Neural progenitor cell (in vitro differentiated cells): ENCODE measurements around the gene RNF144A. TPM values are rescaled to one million over a fixed set of nuclear protein-coding genes. Genes with fewer than 3 reads are reported as not detected.

ENCODE experiments used
- DNase-seq: peaks from one replicate; pipeline ENCODE4 v3.0.0-alpha.2; 2016; ENCODE audit warnings: low spot score
- H2AFZ ChIP-seq: fragments of 200-600 bp; sonication (generic); replicated peaks from 2 replicates; pipeline ENCODE4 v1.6.1; 2016; ENCODE audit warnings: antibody characterized with exemption
- H3F3A ChIP-seq: fragments of 200-600 bp; sonication (generic); 2 replicates; pipeline ENCODE4 v1.6.1; 2016; ENCODE audit warnings: antibody characterized with exemption, low read depth
- H3K27ac ChIP-seq: fragments of 200-600 bp; sonication (generic); 2 replicates; pipeline ENCODE4 v1.5.1; 2016; ENCODE audit warnings: mild to moderate bottlenecking
- H3K27me3 ChIP-seq: fragments of 200-600 bp; sonication (generic); 2 replicates; pipeline ENCODE4 v1.6.1; 2016; ENCODE audit warnings: mild to moderate bottlenecking, moderate library complexity
- H3K36me3 ChIP-seq: fragments of 200-600 bp; sonication (generic); 2 replicates; pipeline ENCODE4 v1.5.1; 2016
- H3K4me1 ChIP-seq: fragments of 200-600 bp; sonication (generic); 2 replicates; pipeline ENCODE4 v1.6.1; 2016; ENCODE audit warnings: mixed run types
- H3K4me2 ChIP-seq: fragments of 200-600 bp; sonication (generic); 2 replicates; pipeline ENCODE4 v1.6.1; 2016
- H3K4me3 ChIP-seq: fragments of 200-600 bp; sonication (generic); 2 replicates; pipeline ENCODE4 v1.5.1; 2016
- H3K79me2 ChIP-seq: fragments of 200-600 bp; sonication (generic); 2 replicates; pipeline ENCODE4 v1.6.1; 2016; ENCODE audit warnings: low read depth
- H3K9ac ChIP-seq: fragments of 200-600 bp; sonication (generic); 2 replicates; pipeline ENCODE4 v1.6.1; 2016
- H3K9me3 ChIP-seq: fragments of 200-600 bp; sonication (generic); 2 replicates; pipeline ENCODE4 v1.5.1; 2016; ENCODE audit warnings: low read depth
- H4K20me1 ChIP-seq: fragments of 200-600 bp; sonication (generic); 2 replicates; pipeline ENCODE4 v1.6.1; 2016; ENCODE audit warnings: low read depth
- H3K27ac Mint-ChIP-seq: 3 replicates; pipeline ENCODE4 v1.8.0; 2021; ENCODE audit warnings: mixed read lengths
- H3K27me3 Mint-ChIP-seq: 2 replicates; pipeline ENCODE4 v1.8.0; 2022; ENCODE audit warnings: low read depth, mild to moderate bottlenecking, inconsistent platforms, moderate library complexity, mixed read lengths; ENCODE audit not compliant: insufficient read depth
- H3K36me3 Mint-ChIP-seq: 3 replicates; pipeline ENCODE4 v1.8.0; 2021; ENCODE audit warnings: mixed read lengths
- H3K4me1 Mint-ChIP-seq: 3 replicates; pipeline ENCODE4 v1.8.0; 2021; ENCODE audit warnings: mixed read lengths
- H3K4me3 Mint-ChIP-seq: 3 replicates; pipeline ENCODE4 v1.8.0; 2021; ENCODE audit warnings: mild to moderate bottlenecking, moderate library complexity, mixed read lengths
- H3K9me3 Mint-ChIP-seq: 3 replicates; pipeline ENCODE4 v1.8.0; 2020; ENCODE audit warnings: mixed read lengths
- CTCF ChIP-seq: fragments of 200-600 bp; sonication (generic); IDR thresholded peaks from 2 replicates; pipeline ENCODE4 v1.5.1; 2017; ENCODE audit warnings: antibody characterized with exemption, mild to moderate bottlenecking
- EZH2 ChIP-seq: fragments of 200-600 bp; sonication (generic); IDR thresholded peaks from 2 replicates; pipeline ENCODE4 v1.6.1; 2017; ENCODE audit warnings: antibody characterized with exemption, mild to moderate bottlenecking, moderate library complexity
- EZH2phosphoT487 ChIP-seq: fragments of 200-600 bp; sonication (generic); IDR thresholded peaks from 2 replicates; pipeline ENCODE4 v1.6.1; 2017; ENCODE audit warnings: antibody characterized with exemption
- total RNA-seq: library from RNA; depleted of rRNA; stranded (reverse); fragments of >200 nt; gene quantifications from 2 replicates; pipeline ENCODE4 v1.2.3, GENCODE V29; 2015; ENCODE audit warnings: low replicate concordance

RNF144A gene
- total RNA-seq, 1 donor from 2014 or later: 32.0 TPM

GRCh38 chr2:7052404-7052803 lies 135.2 kb downstream of the RNF144A start:
- Histone ChIP-seq H4K20me1 (no peaks in the 10 kb centered on the region), H3K4me1 (peaks cover 8% of the 10 kb centered on the region), H3K36me3 (no peaks in the 10 kb centered on the region), H3K27me3 (no peaks in the 10 kb centered on the region), H2AFZ (no peak overlapping the region), H3K9ac (no peak overlapping the region), H3K79me2 (no peaks in the 10 kb centered on the region), H3K9me3 (no peaks in the 10 kb centered on the region), H3K4me2 (no peak overlapping the region), H3K27ac (no peak overlapping the region), H3F3A (no peaks in the 10 kb centered on the region), H3K4me3 (no peak overlapping the region)
- Mint-ChIP-seq H3K36me3 (peaks cover 18% of the 10 kb centered on the region), H3K4me1 (no peaks in the 10 kb centered on the region), H3K27me3 (peaks cover 2% of the 10 kb centered on the region), H3K4me3 (no peak overlapping the region), H3K27ac (no peak overlapping the region), H3K9me3 (no peaks in the 10 kb centered on the region)
- TF ChIP-seq CTCF: no peak
- no peak for TF ChIP-seq EZH2
- TF ChIP-seq EZH2phosphoT487: no peak
- no peak for DNase-seq

- Histone ChIP-seq H3K36me3 (no peaks in the 10 kb centered on the region), H4K20me1 (no peaks in the 10 kb centered on the region), H3K4me3 (no peak overlapping the region), H3F3A (no peaks in the 10 kb centered on the region), H2AFZ (no peak overlapping the region), H3K4me2 (no peak overlapping the region), H3K27me3 (no peaks in the 10 kb centered on the region), H3K9ac (no peak overlapping the region), H3K79me2 (no peaks in the 10 kb centered on the region), H3K9me3 (no peaks in the 10 kb centered on the region), H3K4me1 (peaks cover 4% of the 10 kb centered on the region), H3K27ac (no peak overlapping the region)
- DNase-seq: peak; percentile 55
- H3K27me3 Mint-ChIP-seq: peaks cover 2% of the 10 kb centered on the region
- H3K4me3 Mint-ChIP-seq: no peak overlapping the region
- H3K9me3 Mint-ChIP-seq: no peaks in the 10 kb centered on the region
- H3K36me3 Mint-ChIP-seq: peaks cover 10% of the 10 kb centered on the region
- no peak overlapping the region for H3K27ac Mint-ChIP-seq
- H3K4me1 Mint-ChIP-seq: no peaks in the 10 kb centered on the region
- TF ChIP-seq EZH2phosphoT487: no peak
- TF ChIP-seq EZH2: no peak
- TF ChIP-seq CTCF: no peak
These were observed 136.5 kb downstream of the RNF144A start for GRCh38 chr2:7053650-7054265.

- no peaks in the 10 kb centered on the region for H3K27me3 ChIP-seq
- no peaks in the 10 kb centered on the region for H3K79me2 ChIP-seq
- TF ChIP-seq EZH2phosphoT487 (no peak), CTCF (no peak), EZH2 (no peak)
- peaks cover 8% of the 10 kb centered on the region for H3K4me1 Mint-ChIP-seq
- no peaks in the 10 kb centered on the region for H3F3A ChIP-seq
- no peak overlapping the region for H3K27ac ChIP-seq
- no peak overlapping the region for H2AFZ ChIP-seq
- no peak overlapping the region for H3K4me3 Mint-ChIP-seq
- no peak overlapping the region for H3K27ac Mint-ChIP-seq
- no peak overlapping the region for H3K9ac ChIP-seq
- no peaks in the 10 kb centered on the region for H3K36me3 ChIP-seq
- H3K4me2 ChIP-seq: no peak overlapping the region
- H3K4me3 ChIP-seq: no peak overlapping the region
- H3K27me3 Mint-ChIP-seq: peaks cover 2% of the 10 kb centered on the region
- DNase-seq: no peak
- H4K20me1 ChIP-seq: no peaks in the 10 kb centered on the region
- H3K36me3 Mint-ChIP-seq: peaks cover 7% of the 10 kb centered on the region
- H3K9me3 Mint-ChIP-seq: peaks cover 1% of the 10 kb centered on the region
- no peaks in the 10 kb centered on the region for H3K9me3 ChIP-seq
- no peaks in the 10 kb centered on the region for H3K4me1 ChIP-seq
These were observed 140.7 kb downstream of the RNF144A start for GRCh38 chr2:7057865-7058400.
